T-helper 1 cell (primary cell): ENCODE results near the gene CHML.
"Not testable (repeated sequence)": the region's sequence is repeated elsewhere in the genome, so short reads cannot be mapped to it uniquely, and the experiment has no call there.

ENCODE experiments used
- DNase-seq, 5 donors: peaks; one replicate each; pipeline ENCODE4 v3.0.0-alpha.2; 2012 to 2020
- total RNA-seq, 4 donors: gene quantifications; one replicate each; lab custom pipeline; 2026; lab: John Stamatoyannopoulos, UW

The CHML gene
- 19.3 to 24.9 (median 22.4) reads per million in 4 donors for total RNA-seq

- peak; percentile 79 to 91 (median 84) for DNase-seq
Observed at GRCh38 chr1:241640149-241640866, at the start of gene CHML, which contains the start of gene OPN3. Gene CHML, minus strand, starts transcription at chr1:241640369. Its CDS starts 4,603 bp downstream, at chr1:241635766. Gene OPN3, minus strand, starts transcription at chr1:241640369. Its CDS starts 115 bp downstream, at chr1:241640254.

- DNase-seq: no peak
Observed at GRCh38 chr1:241688940-241689368, 48.8 kb upstream of the CHML start.

GRCh38 chr1:241684108-241684507 is 43.9 kb upstream of the CHML start:
- no peak for DNase-seq

- DNase-seq: no peak
Observed at GRCh38 chr1:241682921-241683320, 42.8 kb upstream of the CHML start.

- not testable (repeated sequence) for DNase-seq
Observed at GRCh38 chr1:241681861-241682448, 41.8 kb upstream of the CHML start.

GRCh38 chr1:241679961-241680360 is 39.8 kb upstream of the CHML start:
- DNase-seq: no peak

- no peak for DNase-seq
Observed at GRCh38 chr1:241679404-241679803, 39.2 kb upstream of the CHML start.

- no peak for DNase-seq
Observed at GRCh38 chr1:241678536-241678935, 38.4 kb upstream of the CHML start.

GRCh38 chr1:241677201-241677600 is 37.0 kb upstream of the CHML start:
- peak in 2 of 5 donors; percentile 5 to 43 for DNase-seq

- no peak for DNase-seq
Observed at GRCh38 chr1:241675983-241676382, 35.8 kb upstream of the CHML start.

GRCh38 chr1:241674805-241675384 is 34.7 kb upstream of the CHML start:
- no peak for DNase-seq

- no peak for DNase-seq
Observed at GRCh38 chr1:241672301-241672700, 32.1 kb upstream of the CHML start.

- DNase-seq: no peak
Observed at GRCh38 chr1:241666419-241666818, 26.2 kb upstream of the CHML start.

- no peak for DNase-seq
Observed at GRCh38 chr1:241660424-241660972, 20.3 kb upstream of the CHML start.

- DNase-seq: not testable (repeated sequence)
Observed at GRCh38 chr1:241659016-241659415, 18.8 kb upstream of the CHML start.

- DNase-seq: no peak
Observed at GRCh38 chr1:241658081-241658793, 18.1 kb upstream of the CHML start.

- DNase-seq: no peak
Observed at GRCh38 chr1:241654641-241655040, 14.5 kb upstream of the CHML start.

GRCh38 chr1:241654019-241654418 is 13.8 kb upstream of the CHML start:
- DNase-seq: no peak

- no peak for DNase-seq
Observed at GRCh38 chr1:241652012-241652411, 11.8 kb upstream of the CHML start, which contains the start of gene WDR64. Gene WDR64, plus strand, starts transcription at chr1:241652281. Its CDS starts 204 bp downstream, at chr1:241652485.

- no peak for DNase-seq
Observed at GRCh38 chr1:241648159-241648558, 8.0 kb upstream of the CHML start.

- DNase-seq: no peak
Observed at GRCh38 chr1:241647658-241648057, 7.5 kb upstream of the CHML start.

GRCh38 chr1:241646201-241646600 is 6.0 kb upstream of the CHML start:
- DNase-seq: no peak

- DNase-seq: no peak
Observed at GRCh38 chr1:241645199-241645598, 5.0 kb upstream of the CHML start.
